ENCODE data around the gene PLCB2.

PLCB2 gene

GRCh38 chr15:40266828-40267304 is 40.9 kb downstream of the PLCB2 start:
- DNase-seq: no peak

GRCh38 chr15:40265875-40266274 is 41.9 kb downstream of the PLCB2 start:
- no peak for DNase-seq

- no peak for DNase-seq
Measured at GRCh38 chr15:40265355-40265754, 42.4 kb downstream of the PLCB2 start.

DNA sequence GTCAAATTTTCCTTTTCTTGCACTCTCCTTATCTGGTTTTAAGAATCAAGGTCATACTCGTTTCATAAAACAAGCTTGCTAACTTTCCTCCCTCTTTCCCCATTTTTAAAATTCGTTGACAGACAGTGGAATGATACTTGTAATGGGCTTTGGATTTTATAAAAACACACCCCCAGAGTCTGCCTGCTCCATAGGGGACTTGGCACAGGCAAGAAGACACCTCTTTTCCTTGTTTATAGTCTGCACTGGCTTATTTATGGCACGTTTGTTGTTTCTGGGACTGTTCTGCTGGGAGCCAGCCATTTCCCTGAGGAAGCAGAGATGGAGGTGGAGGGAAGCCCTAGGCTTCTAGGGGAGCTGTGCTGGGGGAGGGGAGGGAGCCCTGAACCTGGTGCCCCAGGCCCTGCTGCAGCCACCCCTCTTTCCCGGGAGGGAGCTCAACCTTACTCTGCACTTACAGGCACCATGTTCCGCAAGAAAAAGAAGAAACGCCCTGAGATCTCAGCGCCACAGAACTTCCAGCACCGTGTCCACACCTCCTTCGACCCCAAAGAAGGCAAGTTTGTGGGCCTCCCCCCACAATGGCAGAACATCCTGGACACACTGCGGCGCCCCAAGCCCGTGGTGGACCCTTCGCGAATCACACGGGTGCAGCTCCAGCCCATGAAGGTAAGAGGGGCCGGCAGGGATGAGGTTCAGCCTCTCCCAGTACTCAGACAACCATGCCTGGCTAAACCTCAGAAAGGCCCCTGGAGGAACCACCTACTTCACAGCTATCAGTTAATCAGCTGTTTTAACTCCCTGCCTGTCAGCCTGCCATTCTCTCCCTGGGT is 43.2 kb downstream of the PLCB2 start:
- no peak for DNase-seq

DNA sequence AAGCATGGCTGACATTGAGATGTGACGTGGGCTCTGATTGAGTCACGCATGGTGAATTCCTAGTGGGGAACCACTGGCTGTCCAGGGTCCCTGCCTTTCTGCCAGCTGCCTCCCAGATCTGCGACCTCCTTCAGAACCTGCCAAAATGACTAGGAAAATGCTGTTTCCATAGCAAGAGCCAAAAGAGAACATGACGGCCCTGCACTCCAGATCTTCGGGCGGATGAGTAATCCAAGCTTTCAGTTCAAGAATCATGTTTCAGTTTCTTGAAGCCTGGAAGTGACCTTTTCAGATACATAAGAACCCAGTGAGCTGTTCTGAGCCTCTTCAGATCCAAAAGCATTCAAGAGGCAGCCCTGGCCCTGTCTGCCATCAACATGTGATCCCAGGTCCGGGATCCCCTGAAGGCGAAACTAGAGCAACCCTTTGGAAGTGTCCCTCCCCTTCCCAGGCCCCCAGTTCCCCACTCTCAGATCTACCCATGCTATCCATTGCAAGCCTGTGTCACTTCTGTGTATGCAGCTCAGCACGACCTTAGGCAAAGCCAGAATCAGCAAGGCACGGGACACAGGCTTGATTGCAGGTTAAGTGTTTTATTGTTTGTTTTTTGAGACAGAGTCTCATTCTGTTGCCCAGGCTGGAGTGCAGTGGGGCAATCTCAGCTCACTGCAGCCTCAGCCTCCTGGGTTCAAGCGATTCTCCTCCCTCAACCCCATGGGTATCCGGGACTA is 44.5 kb downstream of the PLCB2 start:
- no peak for DNase-seq

- DNase-seq: no peak
Measured at GRCh38 chr15:40259021-40259420, 48.7 kb downstream of the PLCB2 start.

GRCh38 chr15:40258544-40258943 is 49.2 kb downstream of the PLCB2 start:
- no peak for DNase-seq

DNA sequence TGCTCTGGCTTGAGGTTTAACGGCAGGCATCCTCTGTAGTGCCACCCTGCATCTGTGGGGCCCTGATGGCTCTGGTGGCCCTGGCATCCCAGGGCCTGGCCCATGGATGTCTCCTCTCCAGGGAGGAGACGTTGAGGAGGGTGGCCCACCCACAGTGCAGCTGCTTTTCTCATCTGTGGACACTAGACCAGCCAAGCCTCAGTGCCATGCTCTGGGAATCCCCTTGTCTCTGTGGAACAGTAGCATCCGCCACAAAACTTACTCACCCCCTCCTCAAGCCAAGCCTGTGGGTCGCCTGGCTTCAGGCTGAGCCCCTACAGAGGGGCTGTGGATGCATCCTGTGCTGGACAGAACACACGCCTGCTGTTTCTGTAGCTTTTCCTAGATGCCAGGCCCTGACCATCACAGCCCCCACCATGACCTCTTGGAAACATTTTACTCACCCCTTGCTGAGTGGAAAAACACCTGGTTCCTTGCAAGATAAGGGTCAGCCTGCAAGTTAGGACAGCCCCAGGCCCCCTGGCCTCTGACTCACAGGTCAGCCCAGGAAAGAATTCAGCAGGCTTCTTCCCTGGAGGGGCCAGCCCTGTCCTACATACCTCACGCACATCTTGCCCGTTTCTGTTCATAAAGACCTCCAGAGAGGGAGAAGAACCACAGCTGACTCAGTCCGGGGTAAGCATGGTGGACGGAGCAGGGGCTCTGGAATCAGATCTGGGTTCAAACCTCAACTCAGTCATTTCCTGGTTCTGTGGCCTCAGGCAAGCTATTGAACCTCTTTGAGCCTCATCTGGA is 49.9 kb downstream of the PLCB2 start:
- DNase-seq: no peak

GRCh38 chr15:40256638-40257235 is 51.0 kb downstream of the PLCB2 start:
- no peak for DNase-seq

- no peak for DNase-seq
Measured at GRCh38 chr15:40255033-40255432, 52.7 kb downstream of the PLCB2 start.

DNA sequence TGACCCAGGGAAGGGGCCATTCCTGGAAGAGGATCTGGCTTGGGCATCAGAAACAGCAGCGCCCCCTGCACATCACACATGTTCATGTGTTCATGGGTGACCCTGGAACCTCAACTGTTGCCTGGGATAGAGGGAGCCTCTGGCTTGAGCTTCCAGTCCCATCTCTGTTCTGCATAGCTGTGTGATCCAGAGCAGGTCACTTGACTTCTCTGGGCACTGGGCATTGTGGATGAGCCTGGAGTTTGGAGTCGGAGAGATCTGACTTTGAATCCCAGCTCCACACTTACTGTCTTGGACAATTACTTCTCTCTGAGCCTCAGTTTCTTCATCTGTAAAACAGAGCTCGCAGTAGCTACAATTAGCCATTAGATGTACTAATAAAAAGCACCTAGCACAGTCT is 53.3 kb downstream of the PLCB2 start:
- no peak for DNase-seq

- no peak for DNase-seq
Measured at GRCh38 chr15:40253167-40253790, 54.5 kb downstream of the PLCB2 start.

GRCh38 chr15:40252438-40253166 is 55.1 kb downstream of the PLCB2 start:
- no peak for DNase-seq

DNA sequence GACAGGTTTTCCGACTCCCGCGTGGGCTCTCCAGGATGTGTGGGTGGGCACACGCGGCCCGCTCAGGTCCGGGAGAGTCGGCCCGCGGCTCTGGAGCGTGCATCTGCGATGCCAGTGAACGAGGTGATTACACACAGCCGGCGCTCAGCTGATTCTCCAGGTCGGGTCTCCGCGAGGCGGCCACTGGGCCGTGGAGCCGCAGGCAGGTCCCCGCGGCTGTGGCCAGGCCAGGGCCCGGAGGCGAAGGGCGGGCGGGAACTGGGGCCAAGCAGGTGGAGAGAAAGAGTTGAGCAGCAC is 55.6 kb downstream of the PLCB2 start:
- no peak for DNase-seq

DNA sequence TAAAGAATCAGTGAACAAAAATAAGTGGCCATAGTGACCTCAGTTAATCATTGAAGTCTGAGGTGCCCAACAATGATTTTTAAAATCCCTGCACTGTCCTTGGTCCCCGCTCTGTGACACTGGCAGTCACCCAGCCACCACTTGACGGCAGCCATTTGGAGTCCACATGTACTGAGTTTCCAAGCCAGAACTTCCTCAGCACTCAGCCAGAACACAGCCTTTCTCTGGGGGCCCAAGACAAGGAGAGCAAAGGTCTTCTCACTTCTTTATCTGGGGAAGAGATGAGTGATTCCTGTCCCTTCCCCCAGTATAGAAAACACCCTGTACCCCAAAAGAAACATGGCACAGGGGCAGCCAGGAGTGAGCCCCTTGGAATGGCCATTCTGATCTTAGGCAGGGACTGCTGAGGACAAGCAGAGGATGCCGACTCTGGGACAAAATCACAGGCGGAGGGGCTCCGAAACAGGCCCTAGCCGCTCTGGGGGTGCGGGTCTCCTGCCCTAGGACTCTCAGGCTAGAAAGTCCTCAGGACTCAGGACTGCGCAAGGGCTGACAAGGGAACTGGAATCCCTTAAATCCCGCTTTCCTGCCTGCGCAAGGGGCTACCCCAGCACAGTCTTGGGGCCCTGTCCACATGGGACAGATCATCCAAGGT is 56.1 kb downstream of the PLCB2 start:
- no peak for DNase-seq

GRCh38 chr15:40250771-40251483 is 56.8 kb downstream of the PLCB2 start:
- DNase-seq: no peak

- no peak for DNase-seq
Measured at GRCh38 chr15:40250304-40250656, 57.5 kb downstream of the PLCB2 start.

DNA sequence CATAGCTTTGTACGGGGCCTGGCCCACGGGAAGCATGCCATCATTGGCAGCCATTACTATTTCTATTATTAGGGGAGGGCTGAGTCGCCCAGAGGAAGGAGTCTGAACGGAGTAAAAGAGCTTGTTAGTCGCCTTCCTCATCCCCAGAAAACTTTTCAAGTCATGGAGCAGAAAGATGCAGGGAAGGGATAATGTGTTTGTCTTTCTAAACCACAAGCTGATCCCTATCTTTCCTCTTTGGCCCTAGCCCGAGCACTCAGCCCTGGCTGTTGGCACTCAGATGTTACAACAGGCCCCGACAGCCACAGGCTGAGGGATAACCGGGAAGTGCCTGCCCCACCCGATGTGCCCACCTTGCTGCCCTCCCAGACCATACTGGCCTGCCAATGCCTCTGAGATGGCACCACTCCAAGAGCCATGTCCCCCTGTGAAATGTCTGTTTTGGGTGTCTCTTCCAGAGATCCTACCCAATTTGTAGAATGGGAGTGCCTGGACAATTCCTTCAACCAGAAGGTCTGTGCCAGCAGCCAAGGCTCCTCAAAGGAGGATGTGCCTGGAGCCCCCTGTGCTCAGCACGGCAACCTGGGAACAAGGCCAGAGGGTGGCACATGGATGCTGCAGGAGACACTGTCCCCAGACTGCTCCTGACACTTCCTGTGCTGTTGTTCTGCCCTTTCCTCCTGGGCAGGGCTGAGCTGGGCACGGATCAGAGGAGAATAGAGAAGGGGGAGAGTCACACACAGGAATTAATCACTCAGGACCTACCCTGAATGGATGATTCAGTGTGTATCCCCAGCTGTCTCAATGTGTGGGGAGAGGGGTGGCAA is 58.0 kb downstream of the PLCB2 start:
- DNase-seq: no peak

DNA sequence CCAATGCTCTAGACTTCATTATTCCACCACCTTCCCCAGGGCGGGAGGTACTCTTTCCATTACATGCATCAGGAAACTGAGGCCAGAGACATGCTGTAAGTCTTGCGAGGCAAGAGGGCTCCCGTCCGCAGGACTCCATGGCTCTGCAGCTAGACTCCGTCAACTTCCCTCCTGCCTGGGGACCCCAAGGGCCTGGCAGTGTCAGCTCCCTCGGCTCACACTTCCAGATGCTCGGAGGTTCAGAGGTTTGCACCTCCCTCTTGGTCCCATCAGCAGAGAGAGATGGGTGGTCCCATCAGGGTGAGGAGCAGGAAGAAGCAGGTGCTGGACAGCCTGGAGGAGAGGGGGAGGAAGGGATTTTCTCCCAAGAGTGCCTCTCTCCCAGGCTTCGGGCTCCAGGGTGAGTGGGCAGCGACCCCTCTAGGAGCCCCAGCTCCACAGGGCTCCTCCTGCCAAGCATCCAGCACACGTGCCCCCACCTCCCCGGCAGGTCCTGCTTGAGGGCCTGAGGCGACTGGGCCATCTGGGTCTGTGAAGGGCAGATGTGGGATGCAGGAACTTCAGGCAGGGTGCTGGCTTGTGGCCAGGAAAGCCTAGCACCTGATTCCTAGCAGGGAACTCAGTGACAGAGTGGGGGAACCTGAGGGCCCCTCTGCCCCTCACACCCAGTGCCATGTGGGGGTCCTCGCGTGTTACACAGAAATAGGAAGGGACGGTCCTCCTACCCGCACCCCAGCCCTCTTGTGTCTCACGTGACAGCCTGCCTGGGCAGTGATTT is 59.5 kb downstream of the PLCB2 start:
- no peak for DNase-seq

All from NCI-H187 (cell line).